Superior temporal gyrus (tissue), 1 donor: ENCODE results near the gene NTNG2.

Source experiments
- DNase-seq: peaks from one replicate; pipeline ENCODE4 v3.0.0-alpha.2; 2016; ENCODE audit errors: extremely low spot score

The NTNG2 gene

GRCh38 chr9:132235894-132236661, 74.2 kb downstream of the NTNG2 start:
- DNase-seq = peak; percentile 93

GRCh38 chr9:132236662-132237311, 74.9 kb downstream of the NTNG2 start:
- DNase-seq = no peak

- DNase-seq = no peak
These were observed 75.6 kb downstream of the NTNG2 start for GRCh38 chr9:132237481-132237880.

- DNase-seq = no peak
These were observed 76.4 kb downstream of the NTNG2 start for GRCh38 chr9:132238026-132238972.

- DNase-seq = no peak
These were observed 77.1 kb downstream of the NTNG2 start for GRCh38 chr9:132238992-132239391.

- DNase-seq = no peak
These were observed 77.7 kb downstream of the NTNG2 start for GRCh38 chr9:132239518-132239917.

GRCh38 chr9:132239999-132240840, 78.4 kb downstream of the NTNG2 start:
- no peak for DNase-seq

GRCh38 chr9:132240841-132241482, 79.1 kb downstream of the NTNG2 start:
- DNase-seq = peak; percentile 73

GRCh38 chr9:132241483-132241839, 79.6 kb downstream of the NTNG2 start:
- DNase-seq = no peak

- no peak for DNase-seq
These were observed 80.2 kb downstream of the NTNG2 start for GRCh38 chr9:132241840-132242620.

- DNase-seq = no peak
These were observed 80.8 kb downstream of the NTNG2 start for GRCh38 chr9:132242621-132243155.

GRCh38 chr9:132243156-132244074, 81.6 kb downstream of the NTNG2 start:
- no peak for DNase-seq

GRCh38 chr9:132244582-132245455, 83.0 kb downstream of the NTNG2 start:
- no peak for DNase-seq

GRCh38 chr9:132245465-132245864, 83.6 kb downstream of the NTNG2 start:
- no peak for DNase-seq

- no peak for DNase-seq
These were observed 86.1 kb downstream of the NTNG2 start for GRCh38 chr9:132247942-132248341.

GRCh38 chr9:132249123-132249522, 87.3 kb downstream of the NTNG2 start:
- DNase-seq = no peak

GRCh38 chr9:132249690-132250089, 87.8 kb downstream of the NTNG2 start:
- no peak for DNase-seq
